ENCODE results near the gene MINDY2. TPM values are rescaled to one million over a fixed set of nuclear protein-coding genes. Genes with fewer than 3 reads are reported as not detected.

Gene MINDY2
- 40.5 TPM for total RNA-seq
- long read RNA-seq, full-length matches to known transcripts, result 61 of 77 reads
- long read RNA-seq, partial matches to known transcripts, result 2 of 77 reads
- long read RNA-seq, other reads (novel, unspliced or antisense), result 14 of 77 reads

- H3K4me3 ChIP-seq, result peak within 1 kb of the TSS; percentile 99
- no peaks in the 10 kb centered on the region for H3K36me3 ChIP-seq
- H3K4me1 ChIP-seq, result peaks cover 61% of the 10 kb centered on the region
- intact Hi-C loops (cut with micrococcal nuclease), result no loop called here
- no peaks in the 10 kb centered on the region for H3K9me3 ChIP-seq (replicated peaks)
- DNase-seq, result peak; percentile 99
- TF ChIP-seq CTCF (IDR thresholded peaks at IDR 0.05; ENCODE audit: borderline replicate concordance), result peak; percentile 38
- no peaks in the 10 kb centered on the region for H3K27me3 ChIP-seq (ENCODE audit: low read depth)
- peak within 1 kb of the TSS; percentile 100 for H3K27ac ChIP-seq (replicated peaks)
Observed at GRCh38 chr15:58770857-58771620, at the start of gene MINDY2. MINDY2 (plus strand) TSS chr15:58771302; CDS start chr15:58771396, 94 bp downstream.

- intact Hi-C loops (cut with micrococcal nuclease), result no loop called here
- Histone ChIP-seq H3K27me3 (ENCODE audit: low read depth) (no peaks in the 10 kb centered on the region), H3K4me1 (peaks cover 38% of the 10 kb centered on the region), H3K9me3 (replicated peaks) (no peaks in the 10 kb centered on the region), H3K36me3 (no peaks in the 10 kb centered on the region), H3K27ac (replicated peaks) (no peak overlapping the region), H3K4me3 (no peak overlapping the region)
- DNase-seq, result no peak
- TF ChIP-seq CTCF (IDR thresholded peaks at IDR 0.05; ENCODE audit: borderline replicate concordance), result no peak
Observed at GRCh38 chr15:58724466-58724865, 46.6 kb upstream of the MINDY2 start.

- TF ChIP-seq CTCF (IDR thresholded peaks at IDR 0.05; ENCODE audit: borderline replicate concordance), result no peak
- no peaks in the 10 kb centered on the region for H3K36me3 ChIP-seq
- H3K4me3 ChIP-seq, result no peak overlapping the region
- no peaks in the 10 kb centered on the region for H3K27me3 ChIP-seq (ENCODE audit: low read depth)
- intact Hi-C loops (cut with micrococcal nuclease), result no loop called here
- no peak for DNase-seq
- no peaks in the 10 kb centered on the region for H3K9me3 ChIP-seq (replicated peaks)
- no peak overlapping the region for H3K27ac ChIP-seq (replicated peaks)
- peaks cover 50% of the 10 kb centered on the region for H3K4me1 ChIP-seq
Observed at GRCh38 chr15:58726867-58727266, 44.2 kb upstream of the MINDY2 start.

GRCh38 chr15:58731756-58732535 lies 39.2 kb upstream of the MINDY2 start:
- H3K27me3 ChIP-seq (ENCODE audit: low read depth), result no peaks in the 10 kb centered on the region
- TF ChIP-seq CTCF (IDR thresholded peaks at IDR 0.05; ENCODE audit: borderline replicate concordance), result no peak
- intact Hi-C loops (cut with micrococcal nuclease), result no loop called here
- H3K27ac ChIP-seq (replicated peaks), result peak overlapping the region; percentile 57
- no peaks in the 10 kb centered on the region for H3K9me3 ChIP-seq (replicated peaks)
- H3K4me3 ChIP-seq, result no peak overlapping the region
- DNase-seq, result no peak
- H3K4me1 ChIP-seq, result peaks cover 65% of the 10 kb centered on the region
- H3K36me3 ChIP-seq, result no peaks in the 10 kb centered on the region

- H3K9me3 ChIP-seq (replicated peaks), result no peaks in the 10 kb centered on the region
- H3K4me3 ChIP-seq, result no peak overlapping the region
- peaks cover 73% of the 10 kb centered on the region for H3K4me1 ChIP-seq
- no peak for TF ChIP-seq CTCF (IDR thresholded peaks at IDR 0.05; ENCODE audit: borderline replicate concordance)
- H3K36me3 ChIP-seq, result no peaks in the 10 kb centered on the region
- intact Hi-C loops (cut with micrococcal nuclease), result no loop called here
- DNase-seq, result no peak
- peak overlapping the region; percentile 57 for H3K27ac ChIP-seq (replicated peaks)
- H3K27me3 ChIP-seq (ENCODE audit: low read depth), result no peaks in the 10 kb centered on the region
Observed at GRCh38 chr15:58732625-58733363, 38.3 kb upstream of the MINDY2 start.
